ENCODE measurements around the gene HMGN1. TPM values are rescaled to one million over a fixed set of nuclear protein-coding genes. Genes with fewer than 3 reads are reported as not detected.

HMGN1 gene
- total RNA-seq, 2 experiments from 2014 or later: 264 to 492 TPM

DNA sequence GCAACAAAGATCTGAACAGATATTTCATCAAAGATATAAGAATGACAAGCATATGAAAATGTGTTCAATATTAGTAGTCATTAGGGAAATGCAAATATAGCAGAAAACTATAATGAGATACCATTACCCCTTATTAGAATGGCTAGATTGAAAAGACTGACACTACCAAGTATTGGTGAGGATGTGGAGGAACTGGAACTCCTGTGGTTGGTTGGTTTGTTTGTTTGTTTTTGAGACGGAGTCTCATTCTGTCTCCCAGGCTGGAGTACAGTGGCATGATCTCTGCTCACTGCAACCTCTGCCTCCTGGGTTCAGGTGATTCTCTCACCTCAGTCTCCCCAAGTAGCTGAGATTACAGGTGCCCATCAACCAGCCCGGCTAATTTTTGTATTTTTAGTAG, 18.9 kb upstream of the HMGN1 start:
- no TSS peak for BruUV-seq (replicated peaks)
- no peaks in the 10 kb centered on the region for H3K79me2 ChIP-seq (ENCODE audit: insufficient read depth, low read depth, low read length)
- no peaks in the 10 kb centered on the region for H3K9me2 ChIP-seq (ENCODE audit: insufficient read depth, low read length)
- TF ChIP-seq EZH2phosphoT487 (IDR thresholded peaks at IDR 0.05; ENCODE audit: borderline replicate concordance, low read depth, low read length): no peak
- TF ChIP-seq CTCF (conservative IDR thresholded peaks at IDR 0.05; ENCODE audit: low read length): no peak
- DNase-seq (ENCODE audit: low spot score): no peak
- H2AFZ ChIP-seq (ENCODE audit: low read length): no peak overlapping the region
- intact Hi-C loops (cut with micrococcal nuclease; ENCODE audit: unreplicated experiment): no loop called here
- H4K20me1 ChIP-seq (ENCODE audit: insufficient read depth, low read length): no peaks in the 10 kb centered on the region
- ChIA-PET POLR2A (interaction anchor here (0.7 kb wide), 1 partner anchor 11 kb away, joined by 4 read pairs; no protein-coding TSS in a partner anchor), CTCF (ENCODE audit: unreplicated experiment) (no interaction called here)
- H3K4me2 ChIP-seq (ENCODE audit: low read length): no peak overlapping the region
- no peak overlapping the region for H3K27ac ChIP-seq (ENCODE audit: low read depth, low read length, poor library complexity, severe bottlenecking)
- H3K4me1 ChIP-seq (ENCODE audit: insufficient read depth, low read length, poor library complexity, severe bottlenecking): peaks cover 5% of the 10 kb centered on the region
- H3K36me3 ChIP-seq (ENCODE audit: insufficient read depth, low read length): no peaks in the 10 kb centered on the region
- no peak overlapping the region for H3K4me3 ChIP-seq (ENCODE audit: low read depth, low read length, poor library complexity, severe bottlenecking)
- H3K9me3 ChIP-seq (ENCODE audit: low read length): no peaks in the 10 kb centered on the region

GRCh38 chr21:39366563-39366962, 17.7 kb upstream of the HMGN1 start:
- no peak for TF ChIP-seq EZH2phosphoT487 (IDR thresholded peaks at IDR 0.05; ENCODE audit: borderline replicate concordance, low read depth, low read length)
- no peak for TF ChIP-seq CTCF (conservative IDR thresholded peaks at IDR 0.05; ENCODE audit: low read length)
- no peaks in the 10 kb centered on the region for H3K36me3 ChIP-seq (ENCODE audit: insufficient read depth, low read length)
- BruUV-seq (replicated peaks): no TSS peak
- DNase-seq (ENCODE audit: low spot score): no peak
- H3K4me2 ChIP-seq (ENCODE audit: low read length): no peak overlapping the region
- no peaks in the 10 kb centered on the region for H4K20me1 ChIP-seq (ENCODE audit: insufficient read depth, low read length)
- ChIA-PET CTCF (ENCODE audit: unreplicated experiment) (no interaction called here), POLR2A (no interaction called here)
- peaks cover 5% of the 10 kb centered on the region for H3K4me1 ChIP-seq (ENCODE audit: insufficient read depth, low read length, poor library complexity, severe bottlenecking)
- H3K9me3 ChIP-seq (ENCODE audit: low read length): no peaks in the 10 kb centered on the region
- no peak overlapping the region for H3K4me3 ChIP-seq (ENCODE audit: low read depth, low read length, poor library complexity, severe bottlenecking)
- H3K79me2 ChIP-seq (ENCODE audit: insufficient read depth, low read depth, low read length): no peaks in the 10 kb centered on the region
- H3K27ac ChIP-seq (ENCODE audit: low read depth, low read length, poor library complexity, severe bottlenecking): no peak overlapping the region
- no peak overlapping the region for H2AFZ ChIP-seq (ENCODE audit: low read length)
- intact Hi-C loops (cut with micrococcal nuclease; ENCODE audit: unreplicated experiment): no loop called here
- H3K9me2 ChIP-seq (ENCODE audit: insufficient read depth, low read length): no peaks in the 10 kb centered on the region

GRCh38 chr21:39364949-39365348, 16.1 kb upstream of the HMGN1 start:
- ChIA-PET POLR2A (interaction anchor here (0.7 kb wide), 1 partner anchor 98 kb away, joined by 3 read pairs; no protein-coding TSS in a partner anchor), CTCF (ENCODE audit: unreplicated experiment) (no interaction called here)
- H3K9me3 ChIP-seq (ENCODE audit: low read length): no peaks in the 10 kb centered on the region
- TF ChIP-seq CTCF (conservative IDR thresholded peaks at IDR 0.05; ENCODE audit: low read length) (no peak), EZH2phosphoT487 (IDR thresholded peaks at IDR 0.05; ENCODE audit: borderline replicate concordance, low read depth, low read length) (no peak)
- H3K4me1 ChIP-seq (ENCODE audit: insufficient read depth, low read length, poor library complexity, severe bottlenecking): no peaks in the 10 kb centered on the region
- H3K79me2 ChIP-seq (ENCODE audit: insufficient read depth, low read depth, low read length): no peaks in the 10 kb centered on the region
- no peak overlapping the region for H3K4me2 ChIP-seq (ENCODE audit: low read length)
- no peak for DNase-seq (ENCODE audit: low spot score)
- H4K20me1 ChIP-seq (ENCODE audit: insufficient read depth, low read length): no peaks in the 10 kb centered on the region
- H3K36me3 ChIP-seq (ENCODE audit: insufficient read depth, low read length): no peaks in the 10 kb centered on the region
- H3K27ac ChIP-seq (ENCODE audit: low read depth, low read length, poor library complexity, severe bottlenecking): no peak overlapping the region
- no TSS peak for BruUV-seq (replicated peaks)
- no peak overlapping the region for H2AFZ ChIP-seq (ENCODE audit: low read length)
- H3K4me3 ChIP-seq (ENCODE audit: low read depth, low read length, poor library complexity, severe bottlenecking): no peak overlapping the region
- intact Hi-C loops (cut with micrococcal nuclease; ENCODE audit: unreplicated experiment): no loop called here
- no peaks in the 10 kb centered on the region for H3K9me2 ChIP-seq (ENCODE audit: insufficient read depth, low read length)

All from OCI-LY7 (cell line).